A673 (cell line): ENCODE data around the gene CLSTN2.

Experiments used
- CTCF ChIP-seq: fragments of 300-800, 200-600 bp; sonication (generic); conservative IDR thresholded peaks from 2 replicates; pipeline ENCODE4 v1.5.1; 2017; ENCODE audit warnings: low read depth, mild to moderate bottlenecking, antibody characterized with exemption, low read length, moderate library complexity, mixed read lengths
- EZH2 ChIP-seq: fragments of 200-600 bp; sonication (generic); IDR thresholded peaks from 2 replicates; pipeline ENCODE4 v1.6.1; 2017; ENCODE audit warnings: borderline replicate concordance, low read depth, mild to moderate bottlenecking, mixed read lengths, antibody characterized with exemption, low read length; ENCODE audit not compliant: poor library complexity, severe bottlenecking

- TF ChIP-seq CTCF (peak; percentile 40), EZH2 (no peak)
These were observed 158.0 kb downstream of the CLSTN2 start for GRCh38 chr3:140092848-140093536.
